Stromal cell of bone marrow (primary cell): ENCODE data around the gene VASN.
"Not testable (repeated sequence)": the region's sequence is repeated elsewhere in the genome, so short reads cannot be mapped to it uniquely, and the experiment has no call there.

Source experiments
- DNase-seq: peaks from one replicate; pipeline ENCODE4 v3.0.0-alpha.2; 2012; ENCODE audit warnings: low read depth

VASN gene

DNA sequence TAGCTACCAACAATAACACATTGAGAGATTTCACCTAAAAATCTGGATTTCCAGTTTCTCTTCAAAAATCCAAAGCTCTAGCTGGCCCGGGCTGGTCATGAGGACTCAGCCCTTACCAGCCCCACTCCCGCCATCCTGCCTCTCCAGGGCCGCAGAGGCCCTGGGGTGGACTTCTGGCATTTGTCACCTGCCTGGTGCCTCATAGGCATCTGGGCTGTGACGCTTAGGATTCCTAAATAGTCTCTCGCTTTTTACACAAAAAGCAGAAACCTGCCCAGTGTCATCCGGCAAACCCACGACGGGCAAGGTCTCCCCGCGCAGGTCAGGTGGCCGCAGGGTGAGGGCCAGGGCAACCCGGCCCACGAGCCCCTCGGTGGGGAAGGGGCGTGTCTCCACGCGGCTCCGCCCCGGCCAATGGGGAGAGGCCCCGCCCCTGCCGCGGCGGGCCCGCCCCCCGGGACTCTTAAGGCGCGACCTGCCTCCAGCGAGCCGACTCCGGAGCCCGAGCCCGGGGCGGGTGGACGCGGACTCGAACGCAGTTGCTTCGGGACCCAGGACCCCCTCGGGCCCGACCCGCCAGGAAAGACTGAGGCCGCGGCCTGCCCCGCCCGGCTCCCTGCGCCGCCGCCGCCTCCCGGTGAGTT, at the start of gene VASN:
VASN (plus strand) TSS at position 492 of the 644 bp plus-strand sequence. CDS start 9,030 bp downstream, outside the sequence.
- DNase-seq: no peak

DNA sequence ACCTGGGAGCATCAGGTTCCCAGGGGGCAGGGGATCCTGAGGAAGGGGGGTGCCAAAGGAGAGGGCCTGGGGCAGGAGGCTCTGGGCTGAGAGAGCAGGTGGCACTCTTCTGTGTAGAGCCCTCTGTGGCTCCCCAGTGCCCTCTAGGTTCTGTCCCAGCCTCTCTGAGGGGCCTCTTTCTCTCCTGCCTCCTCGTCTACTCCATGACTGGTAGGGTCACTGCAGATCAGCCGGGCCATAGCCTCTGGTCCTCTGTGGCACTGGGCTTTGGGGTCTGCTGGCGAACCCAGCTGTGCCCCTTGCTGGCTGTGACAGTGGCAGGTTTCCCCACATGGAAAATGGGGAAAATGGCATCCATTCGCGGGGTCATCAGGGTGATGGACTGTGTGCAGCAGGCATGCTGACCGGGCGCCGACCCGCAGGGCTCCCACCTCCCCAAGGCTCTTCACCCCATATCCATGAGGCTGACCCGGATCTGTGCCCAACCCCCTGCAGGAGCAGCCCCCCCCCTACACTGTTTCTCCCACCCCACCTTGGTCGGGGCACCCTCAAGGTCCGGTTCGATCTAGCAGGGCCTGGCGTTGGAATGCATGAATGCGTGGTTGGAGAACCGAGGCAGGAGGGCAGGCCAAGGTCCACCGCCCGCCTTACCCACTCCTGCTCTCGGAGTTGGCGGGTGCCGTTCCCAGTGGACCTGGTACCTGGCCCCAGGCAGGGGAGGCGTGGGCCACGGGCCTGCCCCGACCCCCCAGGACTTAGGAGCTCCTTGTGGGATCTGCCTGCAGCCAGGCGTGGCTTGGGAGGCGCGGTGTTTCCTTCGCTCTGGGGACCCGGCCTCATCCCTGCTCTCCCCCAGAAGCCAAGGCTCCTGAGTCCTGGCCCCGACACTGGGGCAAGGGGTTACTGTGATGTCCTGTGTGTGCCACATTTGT, 49.3 kb upstream of the VASN start:
- DNase-seq: no peak

DNA sequence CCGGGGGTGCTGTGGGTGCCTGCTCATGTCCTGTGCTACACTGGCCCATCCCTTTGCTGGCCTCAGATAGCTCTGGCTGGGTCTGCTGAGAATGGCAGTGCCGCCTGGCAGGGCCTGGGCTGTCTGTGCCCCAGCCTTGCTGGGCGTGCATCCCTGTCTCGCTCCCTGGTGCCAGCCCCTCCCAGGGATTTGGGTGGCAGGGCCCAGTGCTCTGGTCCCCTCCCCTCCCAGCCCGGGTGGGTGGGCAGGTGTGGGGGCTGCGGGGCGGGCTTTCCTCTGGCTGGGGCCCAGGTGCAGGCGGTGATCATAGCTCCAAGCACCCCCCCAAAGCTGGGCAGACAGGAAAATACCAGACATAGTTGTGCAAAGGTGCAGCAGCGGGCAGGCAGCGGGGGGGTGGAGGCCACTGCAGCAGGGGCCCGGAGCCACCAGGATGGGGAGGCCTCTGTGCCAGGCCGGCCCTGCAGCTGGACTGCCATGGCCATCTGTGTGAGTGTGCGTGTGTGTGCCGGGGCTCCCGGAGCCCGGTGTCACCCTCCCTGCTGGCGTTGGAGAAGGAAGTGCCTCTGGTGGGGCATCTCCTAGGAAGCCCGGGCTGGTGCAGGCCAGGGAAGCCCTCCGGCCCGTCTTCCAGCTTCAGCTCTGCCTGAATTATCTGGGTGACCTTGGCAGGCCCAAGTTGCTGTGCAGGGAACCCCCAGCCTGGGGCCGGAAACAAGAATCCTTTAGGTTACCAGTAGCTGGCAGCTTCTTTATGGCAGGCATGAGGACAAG, 48.4 kb upstream of the VASN start:
- DNase-seq: no peak

DNA sequence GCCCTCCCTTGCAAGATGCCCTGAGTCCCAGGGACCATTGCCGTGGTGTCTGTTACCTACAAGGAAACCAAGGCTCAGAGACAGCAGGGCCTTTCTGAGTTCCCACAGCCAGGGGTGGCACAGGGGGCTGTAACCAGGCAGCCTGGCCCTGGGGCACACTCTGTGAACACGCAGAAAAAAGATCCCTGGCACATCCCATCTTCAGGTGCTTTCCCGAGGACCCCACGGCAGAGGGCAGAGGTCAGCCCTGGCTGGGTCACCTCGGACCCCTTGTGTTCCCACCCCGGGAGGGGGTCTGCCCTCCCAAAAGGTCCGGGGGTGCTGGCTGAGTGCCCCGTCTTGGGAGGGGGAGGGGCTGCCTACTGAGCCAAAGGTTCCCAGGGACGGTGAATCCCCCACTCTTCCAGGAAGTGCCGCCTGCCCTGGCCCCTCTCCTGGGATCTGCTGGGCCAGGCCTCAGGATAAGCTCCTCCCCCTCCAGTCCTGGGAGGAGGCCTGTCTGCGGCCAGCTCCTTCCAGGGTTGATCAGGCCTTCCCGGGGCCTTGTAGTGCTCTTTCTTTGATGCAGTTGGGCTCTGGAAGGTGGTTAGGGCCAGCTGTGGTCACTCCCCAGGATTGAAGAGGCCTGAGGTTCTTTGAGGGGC, 47.7 kb upstream of the VASN start:
- DNase-seq: no peak

DNA sequence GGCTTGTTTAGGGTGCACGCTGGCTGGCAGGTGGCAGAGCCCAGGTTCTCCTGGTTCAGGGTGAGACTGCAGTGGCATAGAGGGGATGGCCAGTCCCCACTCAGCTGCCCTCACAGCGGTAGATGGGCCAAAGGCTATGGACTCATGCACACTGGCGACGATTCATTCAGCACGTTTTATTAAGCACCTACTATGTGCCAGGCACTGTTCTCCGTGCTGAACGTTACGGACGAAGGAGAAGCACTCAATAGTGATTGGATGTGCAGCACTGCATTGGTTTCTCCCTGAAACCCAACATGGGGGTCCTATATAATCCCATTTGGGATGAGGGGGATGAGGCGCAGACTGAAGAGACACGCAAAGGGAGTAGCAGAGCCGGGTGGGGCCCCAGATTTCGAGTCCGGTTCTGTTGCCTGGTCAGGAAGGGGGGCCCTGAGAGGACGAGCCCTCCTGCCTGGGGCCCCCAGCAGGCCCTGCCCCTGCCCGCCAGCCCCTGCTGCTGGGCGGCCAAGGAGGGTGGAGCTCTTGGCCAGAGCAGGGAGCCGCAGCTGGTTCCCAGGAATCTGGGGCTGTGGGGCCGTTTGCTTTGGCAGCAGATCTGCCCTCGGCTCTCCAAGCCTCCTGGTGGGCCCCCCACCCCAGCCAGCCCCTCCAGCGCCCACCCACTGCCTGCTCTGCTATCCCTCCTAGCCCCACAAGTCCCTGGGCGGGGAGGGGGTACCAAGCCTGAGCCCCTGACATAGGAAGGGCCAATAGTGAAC, 47.0 kb upstream of the VASN start:
- no peak for DNase-seq

DNA sequence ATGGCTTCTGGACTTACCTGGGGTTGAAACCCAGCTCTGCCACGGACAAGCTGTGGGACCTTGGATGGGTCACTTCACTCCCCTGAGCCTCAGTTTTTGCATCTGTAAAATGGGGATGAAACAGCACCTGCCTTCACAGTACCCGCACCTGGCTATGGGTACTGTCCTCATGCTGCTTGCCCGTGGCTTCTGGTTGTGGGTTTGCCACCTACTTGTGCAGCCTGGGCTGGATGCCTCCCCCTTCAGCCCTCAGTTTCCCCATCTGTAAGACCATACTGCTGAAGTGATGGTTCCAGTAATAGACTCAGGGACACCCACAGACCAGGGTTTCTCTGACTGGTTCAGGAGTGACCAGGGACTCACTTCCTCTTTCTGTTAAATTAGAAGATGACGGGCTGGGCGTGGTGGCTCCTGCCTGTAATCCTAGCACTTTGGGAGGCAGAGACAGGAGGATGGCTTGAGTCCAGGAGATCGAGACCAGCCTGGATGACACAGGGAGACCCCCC, 46.3 kb upstream of the VASN start:
- DNase-seq: no peak

DNA sequence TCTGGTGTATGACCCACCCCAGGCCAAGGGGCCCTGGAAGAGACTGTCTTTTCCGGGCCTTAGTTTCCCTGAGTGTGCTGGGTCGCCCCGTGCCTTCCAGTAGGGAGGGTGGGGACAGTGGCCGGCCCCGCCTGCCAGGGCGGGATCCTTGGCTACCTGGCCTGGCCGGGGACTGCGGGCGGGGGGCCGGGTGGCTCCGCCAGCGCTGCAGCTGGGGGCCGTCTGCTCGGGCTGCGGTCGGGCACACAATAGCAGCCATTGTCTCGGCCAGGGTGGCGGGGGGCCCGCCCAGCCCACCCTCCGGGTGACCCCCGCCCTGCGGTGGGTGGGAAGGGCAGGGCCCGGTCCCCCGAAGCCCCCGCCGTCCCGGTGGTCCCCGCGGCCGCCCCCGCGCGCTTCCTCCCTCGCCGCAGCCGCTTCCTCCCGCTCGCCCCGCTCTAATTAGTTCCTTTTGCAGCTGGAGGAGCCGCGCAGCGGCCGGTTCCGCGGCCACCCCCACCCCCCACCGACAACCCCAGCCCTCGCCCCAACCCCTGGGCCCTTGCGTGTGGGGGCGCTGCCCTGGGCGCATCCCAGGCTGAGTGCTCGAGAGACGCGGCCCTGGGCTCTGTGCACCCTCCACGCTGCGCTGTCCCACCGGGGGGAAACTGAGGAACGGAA, 44.1 kb upstream of the VASN start:
- DNase-seq: no peak

DNA sequence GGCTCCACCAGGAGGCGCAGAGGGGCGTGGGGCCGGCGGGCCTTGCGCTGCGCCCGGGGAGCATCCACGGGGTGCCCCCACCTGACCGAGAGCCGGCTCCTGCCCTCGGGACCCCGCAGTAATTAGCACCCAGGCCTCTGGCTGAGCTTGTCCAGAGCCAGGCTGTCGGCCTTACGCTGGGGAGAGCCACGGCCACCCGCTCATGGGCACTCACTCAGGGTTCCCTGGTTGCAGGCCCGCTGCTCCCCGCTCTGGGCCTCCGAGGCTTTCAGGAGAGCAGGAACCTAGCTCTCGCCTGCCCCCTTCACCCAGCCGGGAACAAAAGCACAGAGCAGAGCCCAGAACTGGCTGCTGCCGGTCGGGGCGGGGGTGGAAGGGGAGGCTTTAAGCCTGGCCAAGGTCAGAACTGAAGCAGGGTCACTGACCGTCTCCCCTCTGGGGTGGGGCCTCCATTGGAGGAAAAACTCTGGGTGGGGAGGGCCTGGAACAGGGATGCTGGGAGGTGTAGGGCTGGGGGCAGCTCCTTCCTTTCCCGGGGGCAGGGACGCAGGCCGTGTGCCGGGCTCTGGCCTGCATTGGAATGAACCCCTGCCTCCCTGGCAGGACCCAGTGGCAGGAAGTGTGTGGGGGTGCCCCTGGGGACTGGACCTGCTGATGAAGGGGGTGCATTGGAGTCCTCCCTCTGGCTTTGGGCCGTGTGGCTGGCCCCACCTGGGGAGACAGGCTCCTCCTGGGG, 43.4 kb upstream of the VASN start:
- DNase-seq: no peak

DNA sequence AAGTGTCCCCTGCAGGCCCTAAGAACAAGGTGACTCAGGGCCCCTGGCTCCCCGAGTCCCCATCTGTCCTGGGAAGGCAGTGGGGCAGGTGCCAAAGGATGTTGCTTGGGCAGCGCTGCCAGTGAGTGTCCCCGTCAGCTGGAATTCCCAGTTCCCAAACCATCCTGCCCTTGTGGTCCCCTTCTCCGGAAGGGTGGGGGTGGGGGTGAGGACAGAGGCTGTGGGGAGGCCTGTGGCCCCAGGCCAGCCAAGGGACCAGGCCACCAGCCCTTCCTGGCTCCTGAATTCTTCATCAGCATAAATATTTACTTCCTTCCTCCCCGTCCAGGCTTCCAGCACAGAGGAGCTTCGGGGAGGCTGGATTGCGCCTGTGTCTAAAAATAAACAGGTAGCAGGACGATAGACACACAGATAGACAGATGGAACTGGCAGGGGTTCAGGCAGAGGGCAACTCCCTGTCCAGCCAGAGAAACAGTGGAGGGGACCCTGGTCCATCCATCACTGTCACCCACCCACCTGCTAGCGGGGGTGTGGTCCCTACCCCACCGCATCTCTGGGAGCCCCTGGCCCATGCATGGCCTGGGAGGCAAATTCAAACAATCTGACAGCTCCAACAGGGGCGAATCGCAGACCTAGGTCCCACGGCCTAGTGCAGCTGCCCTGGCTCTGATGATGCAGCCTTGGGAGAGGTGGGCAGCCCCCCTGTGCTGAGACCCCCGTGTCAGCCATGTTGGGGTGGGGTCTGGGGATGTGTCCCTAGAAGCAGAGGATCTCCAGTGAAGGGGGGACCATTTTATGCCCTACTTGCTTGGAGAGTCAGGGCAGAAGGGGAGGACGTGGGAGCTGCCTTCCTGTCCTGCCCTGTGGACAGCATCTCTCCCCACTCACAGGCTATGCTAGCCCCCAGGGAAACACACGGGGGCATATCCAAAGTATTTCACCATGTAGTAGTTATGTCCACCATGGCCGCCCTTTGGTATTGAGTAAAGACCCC, 42.6 kb upstream of the VASN start:
- no peak for DNase-seq

DNA sequence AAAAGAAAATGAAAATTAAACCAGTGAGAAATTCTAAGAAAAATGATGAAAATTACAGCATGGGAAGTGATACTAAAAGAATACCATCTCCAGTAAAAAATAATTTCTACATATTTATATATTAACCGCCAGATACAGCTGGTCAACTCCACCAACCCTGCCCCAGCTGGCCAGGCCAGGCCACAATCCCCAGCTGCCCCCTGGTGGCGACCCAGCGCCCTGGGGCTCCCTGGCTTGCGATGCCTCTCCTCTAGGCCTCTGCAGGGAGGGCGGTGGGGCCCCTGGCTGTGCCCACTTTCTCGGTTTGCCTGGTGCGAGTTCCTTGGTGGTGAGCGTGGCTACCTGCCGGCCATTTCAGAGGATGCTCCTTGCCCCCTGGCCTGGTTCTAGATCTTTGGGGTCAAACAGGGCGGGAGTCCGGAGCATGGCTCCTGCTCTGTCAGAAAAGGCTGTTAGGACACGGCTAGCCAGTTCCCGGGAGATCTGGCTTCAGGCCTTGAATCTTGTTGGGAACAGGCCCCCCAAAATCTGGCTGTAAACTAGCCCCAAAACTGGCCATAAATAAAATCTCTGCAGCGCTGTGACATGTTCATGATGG, 41.3 kb upstream of the VASN start:
- DNase-seq: no peak

DNA sequence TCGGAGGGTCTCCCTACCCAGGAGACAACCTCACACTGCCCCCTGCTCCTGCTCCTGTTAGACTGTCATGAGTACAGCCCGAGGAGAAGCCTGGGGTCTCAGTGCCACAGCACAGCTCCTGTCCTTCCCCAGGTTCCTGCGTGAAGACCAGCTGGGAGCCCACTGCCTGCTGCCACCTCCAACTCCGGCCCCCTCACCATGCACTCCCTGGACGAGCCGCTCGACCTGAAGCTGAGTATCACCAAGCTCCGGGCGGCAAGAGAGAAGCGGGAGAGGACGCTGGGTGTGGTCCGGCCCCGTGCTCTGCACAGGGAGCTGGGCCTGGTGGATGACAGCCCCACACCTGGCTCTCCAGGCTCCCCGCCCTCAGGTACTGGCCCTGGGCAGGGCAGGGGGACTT, 39.6 kb upstream of the VASN start:
- DNase-seq: no peak

DNA sequence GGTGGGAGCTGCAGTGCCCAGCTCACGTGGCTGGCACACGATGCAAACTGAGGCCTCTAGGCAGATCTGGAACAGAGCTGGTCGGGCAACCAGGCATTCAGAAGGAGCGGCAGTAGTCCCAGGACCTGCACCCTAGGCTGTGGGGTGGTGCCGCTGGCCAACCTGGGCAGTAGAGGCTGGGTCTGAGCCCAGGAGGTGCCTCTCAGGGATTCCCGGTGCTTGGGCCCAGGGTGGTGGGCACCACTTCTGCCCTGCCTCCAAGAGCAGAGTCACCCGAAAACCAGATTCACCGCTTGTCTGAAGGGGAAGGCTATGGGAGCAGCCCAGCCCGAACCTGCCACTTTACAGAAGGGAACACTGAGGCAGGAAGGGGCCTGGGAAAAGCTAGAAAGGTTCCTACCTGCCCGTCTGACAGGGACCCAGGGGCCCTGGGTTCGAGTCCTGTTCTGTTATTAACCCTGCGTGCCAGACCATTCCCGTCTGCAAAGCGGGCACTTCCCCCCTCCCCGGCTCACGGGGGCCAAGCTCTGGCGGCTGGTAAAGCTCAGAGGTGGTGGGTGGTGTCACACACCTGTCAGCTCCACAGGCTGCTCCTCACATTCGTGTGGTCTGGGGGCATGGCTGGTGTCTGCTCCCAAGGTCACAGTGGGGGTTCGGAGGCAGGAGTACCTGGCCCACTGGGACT, 38.9 kb upstream of the VASN start:
- no peak for DNase-seq

DNA sequence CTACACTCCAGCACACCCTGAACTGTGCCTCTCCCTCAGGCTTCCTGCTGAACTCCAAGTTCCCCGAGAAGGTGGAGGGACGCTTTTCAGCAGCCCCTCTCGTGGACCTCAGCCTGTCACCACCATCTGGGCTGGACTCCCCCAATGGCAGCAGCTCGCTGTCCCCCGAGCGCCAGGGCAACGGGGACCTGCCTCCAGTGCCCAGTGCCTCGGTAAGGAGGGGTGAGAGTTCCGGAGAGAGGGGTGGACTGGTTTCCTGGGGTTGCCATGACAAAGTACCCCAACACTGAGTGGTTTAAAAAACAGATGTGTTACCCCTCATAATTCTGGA, 38.4 kb upstream of the VASN start:
- no peak for DNase-seq

DNA sequence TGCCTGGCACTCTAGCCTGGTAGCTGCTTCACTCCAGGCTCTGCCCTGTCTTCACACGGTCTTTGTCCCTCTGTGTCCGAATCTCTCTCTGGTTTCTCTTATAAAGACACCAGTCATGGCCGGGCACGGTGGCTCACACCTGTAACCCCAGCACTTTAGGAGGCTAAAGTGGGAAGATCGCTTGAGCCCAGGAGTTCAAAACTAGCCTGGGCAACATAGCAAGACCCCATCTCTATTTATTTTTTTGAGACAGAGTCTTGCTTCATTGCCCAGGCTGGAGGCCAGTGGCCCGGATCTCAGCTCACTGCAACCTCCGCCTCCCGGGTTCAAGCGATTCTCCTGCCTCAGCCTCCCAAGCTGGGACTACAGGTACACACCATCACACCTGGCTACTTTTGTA, 37.9 kb upstream of the VASN start:
- DNase-seq: not testable (repeated sequence)

DNA sequence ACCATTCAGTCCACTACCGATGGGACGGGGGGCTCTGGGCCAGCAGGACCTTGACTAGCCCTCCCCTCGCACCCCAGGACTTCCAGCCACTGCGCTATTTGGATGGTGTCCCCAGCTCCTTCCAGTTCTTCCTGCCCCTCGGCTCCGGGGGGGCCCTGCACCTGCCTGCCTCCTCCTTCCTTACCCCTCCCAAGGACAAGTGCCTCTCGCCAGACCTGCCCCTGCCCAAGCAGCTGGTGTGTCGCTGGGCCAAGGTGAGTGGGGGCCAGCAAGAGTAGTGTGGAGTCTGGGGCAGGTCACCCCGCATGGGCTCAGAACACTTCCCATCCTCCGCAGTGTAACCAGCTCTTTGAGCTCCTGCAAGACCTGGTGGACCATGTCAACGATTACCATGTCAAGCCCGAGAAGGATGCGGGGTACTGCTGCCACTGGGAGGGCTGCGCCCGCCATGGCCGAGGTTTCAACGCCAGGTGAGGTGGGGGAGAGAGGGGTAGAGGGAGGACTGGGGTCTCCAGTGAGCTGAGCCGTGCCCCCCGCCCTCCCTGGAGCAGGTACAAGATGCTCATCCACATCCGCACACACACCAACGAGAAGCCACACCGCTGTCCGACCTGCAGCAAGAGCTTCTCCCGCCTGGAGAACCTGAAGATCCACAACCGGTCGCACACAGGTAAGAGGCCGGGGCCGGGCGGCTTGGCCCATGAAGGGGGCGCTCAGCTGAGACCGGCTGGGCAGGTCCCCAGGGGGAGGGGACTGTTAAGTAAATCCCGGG, 36.7 kb upstream of the VASN start:
- no peak for DNase-seq

DNA sequence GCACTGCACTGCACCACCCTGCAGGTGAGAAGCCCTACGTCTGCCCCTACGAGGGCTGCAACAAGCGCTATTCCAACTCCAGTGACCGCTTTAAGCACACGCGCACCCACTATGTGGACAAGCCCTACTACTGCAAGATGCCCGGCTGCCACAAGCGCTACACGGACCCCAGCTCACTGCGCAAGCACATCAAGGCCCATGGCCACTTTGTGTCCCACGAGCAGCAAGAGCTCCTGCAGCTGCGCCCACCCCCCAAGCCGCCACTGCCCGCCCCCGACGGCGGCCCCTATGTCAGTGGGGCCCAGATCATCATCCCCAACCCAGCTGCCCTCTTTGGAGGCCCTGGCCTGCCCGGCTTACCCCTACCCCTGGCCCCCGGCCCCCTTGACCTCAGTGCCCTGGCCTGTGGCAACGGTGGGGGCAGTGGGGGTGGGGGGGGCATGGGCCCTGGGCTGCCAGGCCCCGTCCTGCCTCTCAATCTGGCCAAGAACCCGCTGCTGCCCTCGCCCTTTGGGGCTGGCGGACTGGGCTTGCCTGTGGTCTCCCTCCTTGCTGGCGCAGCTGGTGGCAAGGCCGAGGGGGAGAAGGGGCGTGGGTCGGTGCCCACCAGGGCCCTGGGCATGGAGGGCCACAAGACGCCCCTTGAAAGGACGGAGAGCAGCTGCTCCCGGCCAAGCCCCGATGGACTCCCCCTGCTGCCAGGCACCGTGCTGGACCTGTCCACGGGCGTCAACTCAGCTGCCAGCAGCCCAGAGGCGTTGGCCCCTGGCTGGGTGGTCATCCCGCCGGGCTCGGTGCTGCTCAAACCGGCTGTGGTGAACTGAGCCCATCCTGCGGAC, 34.7 kb upstream of the VASN start:
- no peak for DNase-seq
